Left lung (tissue), 10 donors: ENCODE measurements around the gene LRRN4CL. TPM values are rescaled to one million over a fixed set of nuclear protein-coding genes. Genes with fewer than 3 reads are reported as not detected.
"Not testable (repeated sequence)": the region's sequence is repeated elsewhere in the genome, so short reads cannot be mapped to it uniquely, and the experiment has no call there.

Experiments
- ATAC-seq: fragments of 200-7000 bp; cut with Tn5 transposase; one replicate; pipeline ENCODE4 v1.9.1; 2020; ENCODE audit warnings: moderate library complexity
- DNase-seq, 4 donors: peaks; one replicate each; pipeline ENCODE4 v3.0.0-alpha.2; 2013 to 2020
- H3K27ac ChIP-seq, 2 donors: fragments of 200-600 bp; sonication (generic) in 1 of 2; one replicate each; pipeline versions ENCODE4 v1.5.0 to v1.8.0; 2020 to 2021
- H3K27me3 ChIP-seq, 2 donors: fragments of 200-600 bp; sonication (generic) in 1 of 2; one replicate each; pipeline versions ENCODE4 v1.5.0 to v1.8.0; 2020 to 2021
- H3K36me3 ChIP-seq, 2 donors: fragments of 200-600 bp; sonication (generic) in 1 of 2; one replicate each; pipeline versions ENCODE4 v1.5.0 to v1.8.0; 2020 to 2021
- H3K4me1 ChIP-seq, 2 donors: fragments of 200-600 bp; one replicate each; pipeline ENCODE4 v1.8.0; 2021
- H3K4me3 ChIP-seq, 2 donors: fragments of 200-600 bp; sonication (generic) in 1 of 2; one replicate each; pipeline versions ENCODE4 v1.5.0 to v1.8.0; 2020 to 2021; ENCODE audit warnings: mild to moderate bottlenecking in 1 of 2
- H3K9me3 ChIP-seq, 2 donors: fragments of 200-600 bp; sonication (generic) in 1 of 2; one replicate each; pipeline versions ENCODE4 v1.5.0 to v1.8.0; 2020 to 2021
- CTCF ChIP-seq, 2 donors: fragments of 200-600 bp; sonication (generic) in 1 of 2; IDR thresholded peaks; one replicate each; pipeline versions ENCODE4 v1.5.0 to v1.8.0; 2021; ENCODE audit warnings: antibody characterized with exemption in 2 of 2
- intact Hi-C, 2 donors: fragments of 100-400 bp; cut with DNase I; formaldehyde crosslinking; loops; one replicate each; pipeline versions ENCODE4 v1.11.2 to v1.14.2; 2022
- polyA plus RNA-seq, 6 donors: library from polyadenylated mRNA; unstranded; fragments of 120-200 nt; gene quantifications; one replicate each; pipeline ENCODE4 v1.2.1, GENCODE V29; 2013; ENCODE audit not compliant: insufficient read length in 6 of 6
- total RNA-seq, 2 donors: library from RNA; stranded (reverse); fragmentation: NEBNext Ultra II Directional; extraction: Animal tissue kit (Norgen Biotek cat#: 25700); gene quantifications; one replicate each; pipeline ENCODE4 v1.2.1, GENCODE V29; 2021
- donor health status: DM: no; HTN: yes; CAD: no.
- donor health status: DM: no; HTN: no; CAD: no.

The LRRN4CL gene
- total and polyA plus RNA-seq, 8 donors: 0.32 to 2.0 (median 0.69) TPM

- no peak for TF ChIP-seq CTCF (IDR thresholded peaks at IDR 0.05)
- ATAC-seq (peak; percentile 92), DNase-seq (peak; percentile 89 to 95 (median 92))
- Histone ChIP-seq H3K4me3 (peak within 1 kb of the TSS; percentile 92 to 94), H3K4me1 (peaks cover 15 to 36% of the 10 kb centered on the region in 2 donors), H3K27ac (peak within 1 kb of the TSS; percentile 79 to 94), H3K27me3 (no peaks in the 10 kb centered on the region), H3K9me3 (no peaks in the 10 kb centered on the region), H3K36me3 (peaks cover 0 to 39% of the 10 kb centered on the region in 2 donors)
- intact Hi-C loops: no loop called here
Measured at GRCh38 chr11:62678770-62679696, 10.3 kb downstream of the LRRN4CL start, which contains the start of gene UBXN1. UBXN1 (minus strand) TSS chr11:62679073; CDS start chr11:62678923, 150 bp downstream.

- intact Hi-C loops: no loop called here
Measured at GRCh38 chr11:62678433-62678769, 10.9 kb downstream of the LRRN4CL start.

GRCh38 chr11:62677714-62678113, 11.6 kb downstream of the LRRN4CL start:
- DNase-seq: peak in 1 of 4 donors; percentile 54
- H3K27ac ChIP-seq: no peak overlapping the region
- ATAC-seq: no peak
- H3K36me3 ChIP-seq: peaks cover 0 to 51% of the 10 kb centered on the region in 2 donors
- H3K27me3 ChIP-seq: no peaks in the 10 kb centered on the region
- no peaks in the 10 kb centered on the region for H3K9me3 ChIP-seq
- TF ChIP-seq CTCF (IDR thresholded peaks at IDR 0.05): no peak
- H3K4me1 ChIP-seq: peaks cover 18 to 48% of the 10 kb centered on the region in 2 donors
- intact Hi-C loops: no loop called here
- H3K4me3 ChIP-seq: peak overlapping the region in 1 of 2 donors; percentile 92

More at GRCh38 chr11:62678433-62678769, 10.9 kb downstream of the LRRN4CL start:
- Histone ChIP-seq H3K27ac (peak overlapping the region; percentile 79 to 94), H3K27me3 (no peaks in the 10 kb centered on the region), H3K9me3 (no peaks in the 10 kb centered on the region), H3K36me3 (peaks cover 0 to 46% of the 10 kb centered on the region in 2 donors), H3K4me1 (peaks cover 15 to 41% of the 10 kb centered on the region in 2 donors), H3K4me3 (peak overlapping the region; percentile 92 to 94)
- TF ChIP-seq CTCF (IDR thresholded peaks at IDR 0.05): no peak
- no peak for DNase-seq
- ATAC-seq: no peak

- Histone ChIP-seq H3K36me3 (peaks cover 0 to 51% of the 10 kb centered on the region in 2 donors), H3K4me3 (no peak overlapping the region), H3K27me3 (no peaks in the 10 kb centered on the region), H3K9me3 (no peaks in the 10 kb centered on the region), H3K27ac (no peak overlapping the region), H3K4me1 (peaks cover 21 to 54% of the 10 kb centered on the region in 2 donors)
- ATAC-seq (no peak), DNase-seq (no peak)
- no peak for TF ChIP-seq CTCF (IDR thresholded peaks at IDR 0.05)
- intact Hi-C loops: no loop called here
Measured at GRCh38 chr11:62677156-62677555, 12.2 kb downstream of the LRRN4CL start.

- intact Hi-C loops: no loop called here
- no peak for TF ChIP-seq CTCF (IDR thresholded peaks at IDR 0.05)
Measured at GRCh38 chr11:62676698-62677097, 12.6 kb downstream of the LRRN4CL start.

GRCh38 chr11:62675415-62675814, 13.9 kb downstream of the LRRN4CL start:
- peak in 1 of 4 donors; percentile 23 for DNase-seq
- H3K9me3 ChIP-seq, H3K27me3 ChIP-seq, H3K27ac ChIP-seq, ATAC-seq, intact Hi-C loops, H3K4me3 ChIP-seq: not testable (repeated sequence)
- Histone ChIP-seq H3K4me1 (peaks cover 28 to 63% of the 10 kb centered on the region in 2 donors), H3K36me3 (peaks cover 0 to 51% of the 10 kb centered on the region in 2 donors)

More at GRCh38 chr11:62676698-62677097, 12.6 kb downstream of the LRRN4CL start:
- H3K27ac ChIP-seq: no peak overlapping the region
- peaks cover 21 to 54% of the 10 kb centered on the region in 2 donors for H3K4me1 ChIP-seq
- no peaks in the 10 kb centered on the region for H3K27me3 ChIP-seq
- no peak overlapping the region for H3K4me3 ChIP-seq
- ATAC-seq: no peak
- H3K9me3 ChIP-seq: no peaks in the 10 kb centered on the region
- no peak for DNase-seq
- peaks cover 0 to 51% of the 10 kb centered on the region in 2 donors for H3K36me3 ChIP-seq
